Kidney (tissue), 14 donors: ENCODE results near the gene LTF. TPM values are rescaled to one million over a fixed set of nuclear protein-coding genes. Genes with fewer than 3 reads are reported as not detected.
"Not testable (repeated sequence)": the region's sequence is repeated elsewhere in the genome, so short reads cannot be mapped to it uniquely, and the experiment has no call there.

Experiments
- DNase-seq, 5 donors: peaks; one replicate each; pipeline ENCODE4 v3.0.0-alpha.2; 2013 to 2020
- FAIRE-seq: peaks from 2 replicates; lab custom pipeline; 2012; peaks lifted over from hg19 to GRCh38; lab: Jason Lieb, UNC
- H3K27ac ChIP-seq, 2 donors: one replicate each; pipeline ENCODE4 v1.7.0; 2013; ENCODE audit warnings: low read depth in 2 of 2, low read length in 2 of 2, inconsistent platforms in 1 of 2
- H3K27me3 ChIP-seq: one replicate; pipeline ENCODE4 v1.7.1; 2013; ENCODE audit warnings: low read length, inconsistent platforms; ENCODE audit not compliant: control insufficient read depth, insufficient read depth
- H3K36me3 ChIP-seq, 3 donors: one replicate each; pipeline versions ENCODE4 v1.7.0 to v1.7.1; 2013; ENCODE audit warnings: low read length in 3 of 3, control low read depth in 1 of 3, inconsistent platforms in 1 of 3; ENCODE audit not compliant: insufficient read depth in 3 of 3, control insufficient read depth in 2 of 3
- H3K4me1 ChIP-seq, 3 donors: one replicate each; pipeline versions ENCODE4 v1.7.0 to v1.7.1; 2013; ENCODE audit warnings: low read length in 3 of 3, inconsistent platforms in 1 of 3, low read depth in 1 of 3; ENCODE audit not compliant: control insufficient read depth in 2 of 3, insufficient read depth in 2 of 3
- H3K4me3 ChIP-seq, 3 donors: one replicate each; pipeline versions ENCODE4 v1.7.0 to v1.8.1; 2013; ENCODE audit warnings: low read length in 3 of 3, control low read depth in 1 of 3, inconsistent platforms in 1 of 3
- H3K9ac ChIP-seq, 3 donors: one replicate each; pipeline versions ENCODE4 v1.7.0 to v1.7.1; 2013; ENCODE audit warnings: low read length in 3 of 3, control low read depth in 1 of 3, inconsistent platforms in 1 of 3
- H3K9me3 ChIP-seq, 3 donors: one replicate each; pipeline versions ENCODE4 v1.7.0 to v1.7.1; 2013; ENCODE audit warnings: low read length in 3 of 3, control low read depth in 1 of 3, inconsistent platforms in 1 of 3; ENCODE audit not compliant: control insufficient read depth in 2 of 3, insufficient read depth in 1 of 3
- CTCF ChIP-seq: IDR thresholded peaks from 3 replicates; pipeline ENCODE4 v1.5.1; 2012; ENCODE audit warnings: mild to moderate bottlenecking, moderate library complexity, borderline replicate concordance; ENCODE audit not compliant: insufficient read depth; ENCODE audit errors: extremely low read depth
- intact Hi-C: fragments of 100-400 bp; cut with DNase I; formaldehyde crosslinking; loops from one replicate; pipeline ENCODE4 v1.11.1; 2022
- polyA plus RNA-seq: library from polyadenylated mRNA; stranded (reverse); fragments of 350-450 nt; fragmentation: Illumina TruSeq; extraction: RNeasy Lipid Tissue Mini Kit (QIAGEN cat#74804); gene quantifications from one replicate; pipeline ENCODE4 v1.2.3, GENCODE V29; 2014; ENCODE audit warnings: low read depth, low replicate concordance; ENCODE audit not compliant: insufficient read depth
- total RNA-seq: library from RNA; stranded (reverse); fragmentation: NEBNext Ultra II Directional; extraction: Animal tissue kit (Norgen Biotek cat#: 25700); gene quantifications from one replicate; pipeline ENCODE4 v1.2.1, GENCODE V29; 2021
- donor health status: control.
- donor health status: control.
- donor health status: control.
- donor health status: control.
- donor health status: control.
- donor health status: DM: yes; HTN: yes; CAD: no.
- donor health status: Normal renal cell carcinoma (clear cell type).

The LTF gene
- total and polyA plus RNA-seq, 2 donors from 2014 or later, result 34.7 to 1,823 TPM

- Histone ChIP-seq H3K27me3 (no peaks in the 10 kb centered on the region), H3K4me3 (no peak overlapping the region), H3K36me3 (no peaks in the 10 kb centered on the region), H3K27ac (no peak overlapping the region), H3K4me1 (no peaks in the 10 kb centered on the region), H3K9ac (no peak overlapping the region), H3K9me3 (no peaks in the 10 kb centered on the region)
- intact Hi-C loops, result loop anchor here (10.0 kb wide), 1 partner anchor 129 kb away; no protein-coding TSS in a partner anchor
- TF ChIP-seq CTCF, result no peak
- no peak for DNase-seq
- no peak for FAIRE-seq
Observed at GRCh38 chr3:46495901-46496456, 31.3 kb upstream of the LTF start.

- H3K27ac ChIP-seq, H3K36me3 ChIP-seq, H3K9me3 ChIP-seq, H3K4me3 ChIP-seq, H3K4me1 ChIP-seq, H3K27me3 ChIP-seq, FAIRE-seq, H3K9ac ChIP-seq, DNase-seq: not testable (repeated sequence)
- intact Hi-C loops, result loop anchor here (10.0 kb wide), 1 partner anchor 130 kb away; no protein-coding TSS in a partner anchor
Observed at GRCh38 chr3:46494491-46494890, 29.8 kb upstream of the LTF start.

- Histone ChIP-seq H3K4me3 (no peak overlapping the region), H3K27me3 (no peaks in the 10 kb centered on the region), H3K4me1 (peaks cover 0 to 6% (median 4%) of the 10 kb centered on the region in 3 donors), H3K27ac (no peak overlapping the region), H3K36me3 (no peaks in the 10 kb centered on the region), H3K9me3 (no peaks in the 10 kb centered on the region), H3K9ac (no peak overlapping the region)
- TF ChIP-seq CTCF, result no peak
- DNase-seq (no peak), FAIRE-seq (no peak)
- intact Hi-C loops, result loop anchor here (10.0 kb wide), 1 partner anchor 132 kb away; no protein-coding TSS in a partner anchor
Observed at GRCh38 chr3:46492890-46493547, 28.3 kb upstream of the LTF start.
